WTC11 (cell line): ENCODE results near the gene PTN. TPM values are rescaled to one million over a fixed set of nuclear protein-coding genes. Genes with fewer than 3 reads are reported as not detected.

Experiments
- ATAC-seq: fragments of 200-7000 bp; cut with Tn5 transposase; 2 replicates; pipeline ENCODE4 v1.10.0; 2021; ENCODE audit warnings: mild to moderate bottlenecking, moderate library complexity
- CTCF ChIA-PET: fragments of 300-600 bp; sonication (Branson Sonifier 250); formaldehyde crosslinking; loops from one replicate; lab custom pipeline; 2021; ENCODE audit warnings: antibody characterized with exemption; lab: Charles Lee
- POLR2A ChIA-PET: fragments of 350-600 bp; sonication (Branson Sonifier 250); formaldehyde crosslinking; loops from one replicate; lab custom pipeline; 2021; ENCODE audit warnings: antibody characterized with exemption; lab: Charles Lee
- DNase-seq: peaks from one replicate; pipeline ENCODE4 v3.0.0; 2021; ENCODE audit warnings: low spot score
- H3K27ac Mint-ChIP-seq: 2 replicates; pipeline ENCODE4 v1.8.0; 2021; ENCODE audit warnings: mixed read lengths
- H3K27me3 Mint-ChIP-seq: 2 replicates; pipeline ENCODE4 v1.8.0; 2021; ENCODE audit warnings: low read depth, mild to moderate bottlenecking, moderate library complexity, mixed read lengths
- H3K36me3 Mint-ChIP-seq: 2 replicates; pipeline ENCODE4 v1.8.0; 2021; ENCODE audit warnings: mixed read lengths
- H3K4me1 Mint-ChIP-seq: 2 replicates; pipeline ENCODE4 v1.8.0; 2022; ENCODE audit warnings: mixed read lengths
- H3K4me3 Mint-ChIP-seq: 2 replicates; pipeline ENCODE4 v1.8.0; 2021; ENCODE audit warnings: mild to moderate bottlenecking, moderate library complexity, mixed read lengths
- H3K9me3 Mint-ChIP-seq: 2 replicates; pipeline ENCODE4 v1.8.0; 2021; ENCODE audit warnings: mixed read lengths
- ARID4B ChIP-seq: sonication (generic); formaldehyde crosslinking; IDR thresholded peaks from 2 replicates; pipeline ENCODE4 v1.8.0; 2023; ENCODE audit warnings: missing genetic modification reagents, mild to moderate bottlenecking, borderline replicate concordance
- CTCF ChIP-seq: fragments of 200-600 bp; IDR thresholded peaks from 2 replicates; pipeline ENCODE4 v1.8.0; 2022; ENCODE audit warnings: antibody characterized with exemption
- HMGA2 ChIP-seq: fragments of 250-450 bp; sonication (Bioruptor Pico); IDR thresholded peaks from 2 replicates; pipeline ENCODE4 v1.4.0; 2021; ENCODE audit warnings: mild to moderate bottlenecking, moderate library complexity
- MYBL2 ChIP-seq: sonication (generic); formaldehyde crosslinking; IDR thresholded peaks from 2 replicates; pipeline ENCODE4 v1.8.1; 2023; ENCODE audit warnings: mild to moderate bottlenecking, moderate library complexity, missing genetic modification reagents
- NR2C2 ChIP-seq: sonication (generic); formaldehyde crosslinking; IDR thresholded peaks from 2 replicates; pipeline ENCODE4 v1.8.0; 2022; ENCODE audit warnings: mild to moderate bottlenecking, missing genetic modification reagents
- RELA ChIP-seq: sonication (generic); formaldehyde crosslinking; IDR thresholded peaks from 2 replicates; pipeline ENCODE4 v1.8.1; 2022; ENCODE audit warnings: missing genetic modification reagents, mild to moderate bottlenecking, borderline replicate concordance
- SMAD3 ChIP-seq: sonication (generic); formaldehyde crosslinking; IDR thresholded peaks from 2 replicates; pipeline ENCODE4 v1.8.0; 2022; ENCODE audit warnings: missing genetic modification reagents, mild to moderate bottlenecking, borderline replicate concordance
- SMAD4 ChIP-seq: sonication (generic); formaldehyde crosslinking; IDR thresholded peaks from 2 replicates; pipeline ENCODE4 v1.8.0; 2022; ENCODE audit warnings: mild to moderate bottlenecking, missing genetic modification reagents
- TEAD4 ChIP-seq: sonication (generic); formaldehyde crosslinking; IDR thresholded peaks from 2 replicates; pipeline ENCODE4 v1.8.0; 2022; ENCODE audit warnings: mild to moderate bottlenecking, missing genetic modification reagents
- ZNF317 ChIP-seq: sonication (generic); formaldehyde crosslinking; IDR thresholded peaks from 2 replicates; pipeline ENCODE4 v1.8.1; 2023; ENCODE audit warnings: low read depth, mild to moderate bottlenecking, moderate library complexity, missing genetic modification reagents, borderline replicate concordance
- ZNF396 ChIP-seq: fragments of 250-450 bp; sonication (Bioruptor Pico); IDR thresholded peaks from 2 replicates; pipeline ENCODE4 v1.8.0; 2021; ENCODE audit warnings: mild to moderate bottlenecking, moderate library complexity, borderline replicate concordance
- ZNF532 ChIP-seq: fragments of 250-450 bp; sonication (Bioruptor Pico); IDR thresholded peaks from 2 replicates; pipeline ENCODE4 v1.9.0; 2021; ENCODE audit warnings: mild to moderate bottlenecking, borderline replicate concordance
- ZSCAN18 ChIP-seq: fragments of 250-450 bp; sonication (Bioruptor Pico); IDR thresholded peaks from 2 replicates; pipeline ENCODE4 v2.1.2; 2022; ENCODE audit warnings: mild to moderate bottlenecking, moderate library complexity
- total RNA-seq: library from RNA; stranded (reverse); gene quantifications from 3 replicates; pipeline ENCODE4 v1.2.3, GENCODE V29; 2021

Gene PTN
- total RNA-seq, 1 experiment from 2014 or later: 18.9 TPM

GRCh38 chr7:137254766-137255165 lies 88.8 kb downstream of the PTN start:
- CTCF ChIA-PET: no interaction called here
- DNase-seq: no peak

More at GRCh38 chr7:137254766-137255165, 88.8 kb downstream of the PTN start:
- Mint-ChIP-seq H3K9me3 (no peaks in the 10 kb centered on the region), H3K4me1 (peaks cover 19% of the 10 kb centered on the region), H3K4me3 (no peak overlapping the region), H3K27ac (no peak overlapping the region), H3K27me3 (no peaks in the 10 kb centered on the region), H3K36me3 (no peaks in the 10 kb centered on the region)
- ATAC-seq: no peak
- POLR2A ChIA-PET: no interaction called here
- TF ChIP-seq HMGA2 (CRISPR knock-in tag) (no peak), MYBL2 (CRISPR knock-in tag) (no peak), SMAD4 (CRISPR knock-in tag) (no peak), NR2C2 (no peak), ARID4B (CRISPR knock-in tag) (no peak), ZNF532 (no peak), SMAD3 (CRISPR knock-in tag) (no peak), ZNF317 (CRISPR knock-in tag) (no peak), ZNF396 (CRISPR knock-in tag) (no peak), ZSCAN18 (CRISPR knock-in tag) (no peak), RELA (CRISPR knock-in tag) (no peak), CTCF (no peak), TEAD4 (CRISPR knock-in tag) (no peak)
